Heart left ventricle (tissue), 13 donors: ENCODE data around the gene CCDC178.

Source experiments
- CTCF ChIP-seq, 12 donors: fragments of 200-600 bp; sonication (generic) in 4 of 12; IDR thresholded peaks; one replicate each; pipeline versions ENCODE4 v1.5.0 to v1.8.0; 2018 to 2022; ENCODE audit warnings: antibody characterized with exemption in 12 of 12, mild to moderate bottlenecking in 5 of 12
- POLR2A ChIP-seq, 2 donors: fragments of 450-650 bp; IDR thresholded peaks; one replicate each; pipeline ENCODE4 v1.6.1; 2017; ENCODE audit warnings: antibody characterized with exemption in 2 of 2, mild to moderate bottlenecking in 2 of 2, moderate library complexity in 2 of 2
- donor health status: ischemic (EF 13 %, LVEDD 7.1; RV severe dilation, severe dysfunction).
- donor health status: DM: no; HTN: yes; CAD: no.
- donor health status: DM: no; HTN: no; CAD: no.
- donor health status: ischemic (EF 25% LVEDD 6.9; RV normal size, moderate dysfunction).
- donor health status: ischemic (EF 25% LVEDD 5.7; RV mildly dilated, moderate dysfunction).
- donor health status: ischemic (EF 35%, LVEDD 5.7; RV mildly dilated, moderate dysfunction).
- donor health status: nonischemic (EF 11% LVEDD 7.7; RV severe dilation, severe dysfunction).
- donor health status: DM: yes; HTN: yes; CAD: no.
- donor health status: PGD.
- donor health status: ischemic (EF 29% LVEDD 5.4; RV normal size, mild dysfunction).
- donor health status: nonischemic (EF 23%, LVEDD 6.1; RV moderate dilation, normal function).

GRCh38 chr18:32893915-32894314 is 546.6 kb downstream of the CCDC178 start:
- TF ChIP-seq CTCF (IDR thresholded peaks at IDR 0.05) (no peak), POLR2A (IDR thresholded peaks at IDR 0.05) (no peak)
